ENCODE measurements around the gene OSBPL8.

GRCh38 chr12:76417116-76417515 is 142.5 kb downstream of the OSBPL8 start:
- TF ChIP-seq CTCF (conservative IDR thresholded peaks at IDR 0.05 in 1 of 2, IDR thresholded peaks at IDR 0.05 in 1 of 2; ENCODE audit: low read depth in 1 of 2, low read length in 2 of 2) (no peak), EZH2 (IDR thresholded peaks at IDR 0.05; ENCODE audit: low read length, missing control alignments) (no peak)
